HG03575 (cell line): ENCODE results near the gene MGMT.

Experiments used
- ATAC-seq: cut with Tn5 transposase; IDR thresholded peaks from one replicate; pipeline ENCODE4 v1.9.1; 2021; ENCODE audit not compliant: unreplicated experiment, insufficient number of reproducible peaks, low FRiP score; ENCODE audit errors: extremely low read depth

Gene MGMT

GRCh38 chr10:129448539-129448938, 18.5 kb upstream of the MGMT start:
- no peak for ATAC-seq

GRCh38 chr10:129449893-129450292, 17.1 kb upstream of the MGMT start:
- ATAC-seq: no peak

GRCh38 chr10:129450391-129450790, 16.6 kb upstream of the MGMT start:
- ATAC-seq: no peak

- no peak for ATAC-seq
Observed at GRCh38 chr10:129455625-129456024, 11.4 kb upstream of the MGMT start.

GRCh38 chr10:129459762-129460539, 7.1 kb upstream of the MGMT start:
- no peak for ATAC-seq

GRCh38 chr10:129462257-129462795, 4.7 kb upstream of the MGMT start:
- ATAC-seq: no peak

GRCh38 chr10:129464251-129464650, 2.8 kb upstream of the MGMT start:
- ATAC-seq: no peak

- no peak for ATAC-seq
Observed at GRCh38 chr10:129465796-129466702, 992 bp upstream of the MGMT start.

GRCh38 chr10:129467359-129468064, 471 bp downstream of the MGMT start:
- ATAC-seq: no peak

GRCh38 chr10:129468187-129468586, 1.1 kb downstream of the MGMT start:
- ATAC-seq: no peak

- no peak for ATAC-seq
Observed at GRCh38 chr10:129470103-129470851, 3.2 kb downstream of the MGMT start.

- ATAC-seq: no peak
Observed at GRCh38 chr10:129471447-129472175, 4.6 kb downstream of the MGMT start.

GRCh38 chr10:129472696-129473555, 5.9 kb downstream of the MGMT start:
- ATAC-seq: no peak

- no peak for ATAC-seq
Observed at GRCh38 chr10:129474642-129475041, 7.6 kb downstream of the MGMT start.

GRCh38 chr10:129476431-129476830, 9.4 kb downstream of the MGMT start:
- no peak for ATAC-seq

- no peak for ATAC-seq
Observed at GRCh38 chr10:129477051-129477450, 10.0 kb downstream of the MGMT start.

GRCh38 chr10:129481641-129482040, 14.6 kb downstream of the MGMT start:
- no peak for ATAC-seq
